ENCODE results near the gene PUS3.

PUS3 gene

DNA sequence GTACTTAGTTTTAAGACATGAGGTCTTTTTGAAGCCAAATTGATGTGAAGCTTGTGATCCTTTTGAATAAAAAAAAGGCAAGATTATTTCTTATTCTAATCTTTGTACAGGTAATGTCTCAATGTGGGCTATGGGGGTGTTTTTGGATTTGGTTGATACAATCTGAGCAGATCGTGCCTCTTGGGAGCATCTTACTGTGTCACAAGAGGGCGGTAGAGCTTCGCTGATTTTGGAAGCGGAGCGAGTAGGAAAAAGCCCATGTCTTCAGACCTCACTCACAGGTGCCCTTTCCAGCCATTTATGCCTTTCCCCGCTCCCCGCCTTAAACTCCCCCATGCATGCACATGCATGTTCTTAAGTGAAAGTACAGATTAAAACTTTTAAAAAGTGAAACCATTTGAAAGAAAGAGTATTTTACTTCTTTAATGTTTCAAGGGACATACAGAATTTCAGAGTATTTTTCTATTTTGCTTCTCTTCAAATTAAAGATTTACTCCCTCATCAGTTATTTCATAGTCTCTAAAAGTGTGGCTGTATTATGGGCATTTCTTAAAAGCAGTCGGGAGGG is 20.1 kb upstream of the PUS3 start:
- TF ChIP-seq, protein P1, sequence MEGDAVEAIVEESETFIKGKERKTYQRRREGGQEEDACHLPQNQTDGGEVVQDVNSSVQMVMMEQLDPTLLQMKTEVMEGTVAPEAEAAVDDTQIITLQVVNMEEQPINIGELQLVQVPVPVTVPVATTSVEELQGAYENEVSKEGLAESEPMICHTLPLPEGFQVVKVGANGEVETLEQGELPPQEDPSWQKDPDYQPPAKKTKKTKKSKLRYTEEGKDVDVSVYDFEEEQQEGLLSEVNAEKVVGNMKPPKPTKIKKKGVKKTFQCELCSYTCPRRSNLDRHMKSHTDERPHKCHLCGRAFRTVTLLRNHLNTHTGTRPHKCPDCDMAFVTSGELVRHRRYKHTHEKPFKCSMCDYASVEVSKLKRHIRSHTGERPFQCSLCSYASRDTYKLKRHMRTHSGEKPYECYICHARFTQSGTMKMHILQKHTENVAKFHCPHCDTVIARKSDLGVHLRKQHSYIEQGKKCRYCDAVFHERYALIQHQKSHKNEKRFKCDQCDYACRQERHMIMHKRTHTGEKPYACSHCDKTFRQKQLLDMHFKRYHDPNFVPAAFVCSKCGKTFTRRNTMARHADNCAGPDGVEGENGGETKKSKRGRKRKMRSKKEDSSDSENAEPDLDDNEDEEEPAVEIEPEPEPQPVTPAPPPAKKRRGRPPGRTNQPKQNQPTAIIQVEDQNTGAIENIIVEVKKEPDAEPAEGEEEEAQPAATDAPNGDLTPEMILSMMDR (conservative IDR thresholded peaks at IDR 0.05; ENCODE audit: low read depth, low read length): peak; percentile 77
- Histone ChIP-seq H2AFZ (ENCODE audit: low read depth) (no peak overlapping the region), H3K4me1 (ENCODE audit: low read depth, poor library complexity, severe bottlenecking) (peaks cover 6% of the 10 kb centered on the region), H4K20me1 (ENCODE audit: insufficient read depth) (no peaks in the 10 kb centered on the region), H3K27ac (no peak overlapping the region), H3K4me3 (IDR thresholded peaks at IDR 0.05; ENCODE audit: insufficient read depth, low read depth, low read length) (no peak overlapping the region), H3K9ac (no peak overlapping the region), H3K4me2 (no peak overlapping the region), H3K27me3 (ENCODE audit: insufficient read depth, low read depth) (no peaks in the 10 kb centered on the region), H3K36me3 (ENCODE audit: insufficient read depth) (no peaks in the 10 kb centered on the region), H3K79me2 (ENCODE audit: insufficient read depth, low read depth) (no peaks in the 10 kb centered on the region)

DNA sequence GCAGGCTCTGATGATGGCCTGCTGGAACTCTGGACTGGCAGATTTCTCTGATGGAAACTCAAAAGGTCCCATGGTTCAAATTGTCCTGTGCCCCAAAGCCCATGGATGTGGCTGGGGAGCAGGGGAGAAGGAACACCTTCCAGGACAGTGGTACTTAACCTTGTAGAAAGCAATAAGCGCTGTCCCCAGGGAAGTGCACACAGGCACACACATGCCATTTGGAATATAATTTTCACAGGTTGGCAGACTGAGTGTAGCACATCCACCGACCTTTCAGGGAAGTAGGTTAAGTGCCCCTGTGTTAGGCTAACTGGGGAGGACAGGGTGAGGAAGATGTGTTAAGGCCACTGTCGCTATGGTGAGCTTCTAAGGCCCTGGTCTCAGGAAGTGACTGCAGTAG is 19.1 kb upstream of the PUS3 start:
- no peak overlapping the region for H3K9ac ChIP-seq
- no peaks in the 10 kb centered on the region for H3K36me3 ChIP-seq (ENCODE audit: insufficient read depth)
- no peaks in the 10 kb centered on the region for H4K20me1 ChIP-seq (ENCODE audit: insufficient read depth)
- no peak overlapping the region for H3K27ac ChIP-seq
- no peak overlapping the region for H3K4me3 ChIP-seq (IDR thresholded peaks at IDR 0.05; ENCODE audit: insufficient read depth, low read depth, low read length)
- peaks cover 6% of the 10 kb centered on the region for H3K4me1 ChIP-seq (ENCODE audit: low read depth, poor library complexity, severe bottlenecking)
- no peaks in the 10 kb centered on the region for H3K27me3 ChIP-seq (ENCODE audit: insufficient read depth, low read depth)
- no peak overlapping the region for H3K4me2 ChIP-seq
- no peaks in the 10 kb centered on the region for H3K79me2 ChIP-seq (ENCODE audit: insufficient read depth, low read depth)
- TF ChIP-seq, protein P1 (conservative IDR thresholded peaks at IDR 0.05; ENCODE audit: low read depth, low read length): no peak
- no peak overlapping the region for H2AFZ ChIP-seq (ENCODE audit: low read depth)

DNA sequence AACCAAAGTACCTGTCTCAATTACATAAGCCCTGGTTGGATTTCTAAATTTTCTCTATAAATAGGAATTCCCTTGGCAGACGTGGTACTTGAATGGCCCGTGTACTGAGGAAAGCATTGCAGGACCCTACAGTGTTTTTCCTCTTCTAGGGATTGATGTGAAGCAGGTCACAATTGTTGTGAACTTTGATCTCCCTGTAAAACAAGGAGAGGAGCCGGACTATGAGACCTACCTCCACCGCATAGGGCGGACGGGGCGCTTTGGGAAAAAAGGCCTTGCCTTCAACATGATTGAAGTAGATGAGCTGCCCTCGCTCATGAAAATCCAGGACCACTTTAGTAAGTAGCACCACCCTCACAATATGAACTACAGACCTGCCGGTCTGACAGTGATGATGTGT is 18.0 kb upstream of the PUS3 start:
- Histone ChIP-seq H3K27me3 (ENCODE audit: insufficient read depth, low read depth) (no peaks in the 10 kb centered on the region), H3K36me3 (ENCODE audit: insufficient read depth) (no peaks in the 10 kb centered on the region), H3K27ac (no peak overlapping the region), H3K4me3 (IDR thresholded peaks at IDR 0.05; ENCODE audit: insufficient read depth, low read depth, low read length) (no peak overlapping the region), H3K4me2 (no peak overlapping the region), H4K20me1 (ENCODE audit: insufficient read depth) (no peaks in the 10 kb centered on the region), H2AFZ (ENCODE audit: low read depth) (no peak overlapping the region), H3K79me2 (ENCODE audit: insufficient read depth, low read depth) (no peaks in the 10 kb centered on the region), H3K4me1 (ENCODE audit: low read depth, poor library complexity, severe bottlenecking) (peaks cover 6% of the 10 kb centered on the region), H3K9ac (no peak overlapping the region)
- TF ChIP-seq, protein P1 (conservative IDR thresholded peaks at IDR 0.05; ENCODE audit: low read depth, low read length): no peak

DNA sequence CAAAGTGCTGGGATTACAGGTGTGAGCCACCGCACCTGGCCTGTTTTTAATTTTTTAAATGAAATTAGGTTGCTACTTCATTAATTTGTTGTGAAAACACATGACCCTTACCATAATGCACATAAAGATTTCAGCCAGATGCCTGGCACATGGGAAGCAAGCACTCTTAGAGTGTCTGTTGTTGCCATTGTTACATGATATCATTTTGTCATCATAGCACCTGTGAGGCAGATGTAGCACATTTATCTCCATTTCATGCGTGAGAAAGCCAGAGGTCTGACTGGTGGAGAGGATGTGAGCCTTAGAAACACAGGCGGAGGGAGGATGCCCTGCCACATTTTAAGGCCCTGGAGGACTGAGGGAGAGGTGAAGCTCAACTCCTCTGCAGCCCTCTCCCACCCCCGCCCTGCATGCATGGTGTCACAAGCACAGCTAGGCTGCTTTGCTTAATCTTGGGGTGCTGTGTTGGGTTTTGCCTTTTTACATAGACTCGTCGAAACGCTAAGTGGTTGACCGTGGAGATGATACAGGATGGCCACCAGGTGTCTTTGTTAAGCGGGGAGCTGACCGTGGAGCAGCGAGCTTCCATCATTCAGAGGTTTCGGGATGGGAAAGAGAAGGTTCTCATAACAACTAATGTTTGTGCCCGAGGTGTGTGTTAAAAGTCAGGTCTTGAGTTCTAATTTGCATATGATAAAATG is 15.3 kb upstream of the PUS3 start:
- no peak overlapping the region for H2AFZ ChIP-seq (ENCODE audit: low read depth)
- TF ChIP-seq, protein P1 (conservative IDR thresholded peaks at IDR 0.05; ENCODE audit: low read depth, low read length): no peak
- no peaks in the 10 kb centered on the region for H3K36me3 ChIP-seq (ENCODE audit: insufficient read depth)
- no peak overlapping the region for H3K27ac ChIP-seq
- peaks cover 2% of the 10 kb centered on the region for H3K4me1 ChIP-seq (ENCODE audit: low read depth, poor library complexity, severe bottlenecking)
- no peak overlapping the region for H3K9ac ChIP-seq
- H3K79me2 ChIP-seq (ENCODE audit: insufficient read depth, low read depth): no peaks in the 10 kb centered on the region
- no peak overlapping the region for H3K4me3 ChIP-seq (IDR thresholded peaks at IDR 0.05; ENCODE audit: insufficient read depth, low read depth, low read length)
- H4K20me1 ChIP-seq (ENCODE audit: insufficient read depth): no peaks in the 10 kb centered on the region
- no peak overlapping the region for H3K4me2 ChIP-seq
- H3K27me3 ChIP-seq (ENCODE audit: insufficient read depth, low read depth): no peaks in the 10 kb centered on the region
